ENCODE measurements around the gene PRDM13.

The PRDM13 gene

GRCh38 chr6:99605074-99605734 lies 1.4 kb upstream of the PRDM13 start:
- Histone ChIP-seq H3K9ac (ENCODE audit: low read length) (no peak overlapping the region), H3K4ac (ENCODE audit: low read depth, low read length) (no peak overlapping the region), H3K4me1 (ENCODE audit: control insufficient read depth in 1 of 2, insufficient read depth in 2 of 2, low read length in 2 of 2) (peaks cover 0 to 7% of the 10 kb centered on the region in 2 experiments), H3K9me3 (ENCODE audit: insufficient read depth, low read depth, low read length) (peaks cover 8% of the 10 kb centered on the region), H3K4me2 (ENCODE audit: low read length) (no peak overlapping the region), H3K36me3 (ENCODE audit: control insufficient read depth in 1 of 2, insufficient read depth in 2 of 2, low read length in 2 of 2) (no peaks in the 10 kb centered on the region), H4K8ac (ENCODE audit: low read depth, low read length) (no peak overlapping the region), H3K14ac (ENCODE audit: low read length) (no peak overlapping the region), H2AFZ (ENCODE audit: insufficient read depth, low read length, poor library complexity) (no peak overlapping the region), H3K23ac (ENCODE audit: low read length) (no peak overlapping the region), H2AK5ac (ENCODE audit: low read length) (no peak overlapping the region), H2BK120ac (ENCODE audit: insufficient read depth, low read length, poor library complexity) (no peak overlapping the region), H3K27ac (ENCODE audit: low read depth, low read length) (no peak overlapping the region), H3K4me3 (ENCODE audit: low read depth, low read length) (no peak overlapping the region), H4K12ac (ENCODE audit: low read depth, low read length) (no peak overlapping the region), H2BK5ac (ENCODE audit: low read depth, low read length, poor library complexity) (no peak overlapping the region), H3K18ac (ENCODE audit: low read length) (no peak overlapping the region), H3K79me1 (ENCODE audit: low read length) (no peaks in the 10 kb centered on the region), H4K91ac (ENCODE audit: low read depth, low read length) (no peak overlapping the region), H3K27me3 (ENCODE audit: insufficient read depth, low read length) (peaks cover 86% of the 10 kb centered on the region), H3K79me2 (ENCODE audit: control insufficient read depth, insufficient read depth, low read length, poor library complexity) (no peaks in the 10 kb centered on the region), H2BK12ac (ENCODE audit: low read length) (no peak overlapping the region)
- no peak for DNase-seq
- WGBS (ENCODE audit: extremely low coverage, insufficient coverage, insufficient read length), result no CpG with 5 or more reads among the region's 20 CpGs

GRCh38 chr6:99605911-99606655 lies 550 bp upstream of the PRDM13 start:
- H4K8ac ChIP-seq (ENCODE audit: low read depth, low read length), result no peak overlapping the region
- H2BK5ac ChIP-seq (ENCODE audit: low read depth, low read length, poor library complexity), result no peak overlapping the region
- no peak overlapping the region for H2BK12ac ChIP-seq (ENCODE audit: low read length)
- H3K14ac ChIP-seq (ENCODE audit: low read length), result no peak overlapping the region
- H3K18ac ChIP-seq (ENCODE audit: low read length), result no peak overlapping the region
- no peak overlapping the region for H3K4ac ChIP-seq (ENCODE audit: low read depth, low read length)
- no CpG with 5 or more reads among the region's 16 CpGs for WGBS (ENCODE audit: extremely low coverage, insufficient coverage, insufficient read length)
- no peaks in the 10 kb centered on the region for H3K79me1 ChIP-seq (ENCODE audit: low read length)
- H2AFZ ChIP-seq (ENCODE audit: insufficient read depth, low read length, poor library complexity), result no peak overlapping the region
- H2AK5ac ChIP-seq (ENCODE audit: low read length), result no peak overlapping the region
- H3K4me1 ChIP-seq (ENCODE audit: control insufficient read depth in 1 of 2, insufficient read depth in 2 of 2, low read length in 2 of 2), result peaks cover 0 to 7% of the 10 kb centered on the region in 2 experiments
- H3K4me3 ChIP-seq (ENCODE audit: low read depth, low read length), result no peak overlapping the region
- no peak overlapping the region for H3K4me2 ChIP-seq (ENCODE audit: low read length)
- no peaks in the 10 kb centered on the region for H3K36me3 ChIP-seq (ENCODE audit: control insufficient read depth in 1 of 2, insufficient read depth in 2 of 2, low read length in 2 of 2)
- H3K27me3 ChIP-seq (ENCODE audit: insufficient read depth, low read length), result peaks cover 85% of the 10 kb centered on the region
- H3K27ac ChIP-seq (ENCODE audit: low read depth, low read length), result no peak overlapping the region
- H3K9me3 ChIP-seq (ENCODE audit: insufficient read depth, low read depth, low read length), result peaks cover 8% of the 10 kb centered on the region
- no peak overlapping the region for H4K91ac ChIP-seq (ENCODE audit: low read depth, low read length)
- no peak overlapping the region for H4K12ac ChIP-seq (ENCODE audit: low read depth, low read length)
- no peak overlapping the region for H3K23ac ChIP-seq (ENCODE audit: low read length)
- no peaks in the 10 kb centered on the region for H3K79me2 ChIP-seq (ENCODE audit: control insufficient read depth, insufficient read depth, low read length, poor library complexity)
- no peak overlapping the region for H2BK120ac ChIP-seq (ENCODE audit: insufficient read depth, low read length, poor library complexity)
- DNase-seq, result no peak
- no peak overlapping the region for H3K9ac ChIP-seq (ENCODE audit: low read length)

DNA sequence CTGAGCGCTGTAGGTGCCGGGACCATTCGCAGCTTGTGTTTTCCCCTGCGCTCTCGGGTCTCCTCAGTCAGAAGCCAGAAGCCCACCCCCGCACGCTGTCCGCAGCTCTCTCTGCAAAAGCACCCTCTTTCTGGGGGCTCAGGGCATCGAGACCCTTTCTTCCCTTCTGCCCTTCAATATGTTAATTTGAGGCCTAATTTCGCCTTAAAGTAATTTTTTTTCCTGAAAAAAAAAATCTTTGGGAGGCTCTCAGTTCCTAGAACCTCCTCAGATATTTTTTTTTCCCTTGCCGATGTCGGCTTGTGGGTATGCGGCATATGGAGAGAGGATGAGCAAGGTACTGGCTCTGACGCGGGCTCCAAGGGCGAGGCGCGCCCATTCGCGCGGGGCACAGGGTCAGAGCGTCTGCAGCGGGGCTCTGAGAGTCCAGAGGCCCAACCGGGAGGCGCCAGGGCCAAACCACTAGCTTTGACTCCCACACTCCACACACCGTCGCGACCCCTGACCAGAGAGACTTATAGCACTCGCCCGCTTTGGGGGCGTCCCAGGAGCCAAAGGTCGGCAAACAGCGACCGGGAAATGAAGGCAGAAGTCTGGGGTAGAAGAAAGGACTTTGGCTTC lies 893 bp downstream of the PRDM13 start:
- H3K9ac ChIP-seq (ENCODE audit: low read length), result no peak overlapping the region
- no peaks in the 10 kb centered on the region for H3K79me2 ChIP-seq (ENCODE audit: control insufficient read depth, insufficient read depth, low read length, poor library complexity)
- H3K23ac ChIP-seq (ENCODE audit: low read length), result no peak overlapping the region
- H3K9me3 ChIP-seq (ENCODE audit: insufficient read depth, low read depth, low read length), result peaks cover 7% of the 10 kb centered on the region
- no peaks in the 10 kb centered on the region for H3K36me3 ChIP-seq (ENCODE audit: control insufficient read depth in 1 of 2, insufficient read depth in 2 of 2, low read length in 2 of 2)
- H2BK12ac ChIP-seq (ENCODE audit: low read length), result no peak overlapping the region
- H4K8ac ChIP-seq (ENCODE audit: low read depth, low read length), result no peak overlapping the region
- peaks cover 0 to 7% of the 10 kb centered on the region in 2 experiments for H3K4me1 ChIP-seq (ENCODE audit: control insufficient read depth in 1 of 2, insufficient read depth in 2 of 2, low read length in 2 of 2)
- H2BK5ac ChIP-seq (ENCODE audit: low read depth, low read length, poor library complexity), result no peak overlapping the region
- H3K4me3 ChIP-seq (ENCODE audit: low read depth, low read length), result no peak overlapping the region
- H2AFZ ChIP-seq (ENCODE audit: insufficient read depth, low read length, poor library complexity), result no peak overlapping the region
- H3K4me2 ChIP-seq (ENCODE audit: low read length), result no peak overlapping the region
- no peak for DNase-seq
- H3K4ac ChIP-seq (ENCODE audit: low read depth, low read length), result no peak overlapping the region
- H3K14ac ChIP-seq (ENCODE audit: low read length), result no peak overlapping the region
- H2AK5ac ChIP-seq (ENCODE audit: low read length), result no peak overlapping the region
- H3K27me3 ChIP-seq (ENCODE audit: insufficient read depth, low read length), result peaks cover 82% of the 10 kb centered on the region
- H2BK120ac ChIP-seq (ENCODE audit: insufficient read depth, low read length, poor library complexity), result no peak overlapping the region
- no peaks in the 10 kb centered on the region for H3K79me1 ChIP-seq (ENCODE audit: low read length)
- H4K12ac ChIP-seq (ENCODE audit: low read depth, low read length), result no peak overlapping the region
- no peak overlapping the region for H4K91ac ChIP-seq (ENCODE audit: low read depth, low read length)
- no peak overlapping the region for H3K27ac ChIP-seq (ENCODE audit: low read depth, low read length)
- WGBS (ENCODE audit: extremely low coverage, insufficient coverage, insufficient read length), result no CpG with 5 or more reads among the region's 34 CpGs
- no peak overlapping the region for H3K18ac ChIP-seq (ENCODE audit: low read length)

DNA sequence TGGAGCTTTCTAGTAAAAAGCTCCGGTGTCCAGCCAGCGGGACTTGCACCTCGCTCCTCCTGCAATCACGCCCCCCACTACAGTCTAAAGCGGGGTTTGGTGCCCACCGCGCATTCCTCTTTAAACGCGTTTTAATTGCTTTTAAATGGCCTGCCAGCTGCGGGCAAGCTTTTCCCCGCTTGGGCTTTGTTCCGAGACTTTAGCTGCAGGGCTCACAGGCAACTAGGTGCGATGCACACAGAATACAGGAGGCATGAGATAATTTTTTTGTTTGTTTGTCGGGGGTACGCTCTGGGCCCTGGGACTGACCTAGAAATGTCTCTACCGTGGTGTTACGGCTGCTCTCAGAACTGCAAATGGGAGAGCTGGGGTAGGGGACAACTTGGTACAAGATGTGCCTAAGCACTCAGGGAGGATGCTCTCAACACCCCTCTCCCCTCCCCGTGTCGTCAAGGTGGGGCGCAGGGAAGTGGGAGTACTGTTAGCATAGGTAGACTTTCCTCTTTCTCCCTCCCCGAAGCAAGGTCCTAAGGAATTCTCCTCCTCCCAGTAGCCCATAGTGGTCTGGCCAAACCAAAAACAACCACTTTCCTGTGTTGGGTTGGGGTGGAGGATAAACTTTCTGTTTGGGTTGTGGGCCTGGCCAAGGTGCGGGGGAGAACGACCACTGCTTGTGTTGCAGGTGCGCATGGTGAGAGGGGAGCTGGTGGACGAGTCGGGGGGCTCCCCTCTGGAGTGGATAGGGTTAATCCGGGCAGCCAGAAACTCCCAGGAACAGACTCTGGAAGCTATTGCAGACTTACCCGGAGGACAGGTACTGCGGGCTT lies 1.6 kb downstream of the PRDM13 start:
- no peaks in the 10 kb centered on the region for H3K79me2 ChIP-seq (ENCODE audit: control insufficient read depth, insufficient read depth, low read length, poor library complexity)
- no peak overlapping the region for H3K4me2 ChIP-seq (ENCODE audit: low read length)
- no peak overlapping the region for H2AK5ac ChIP-seq (ENCODE audit: low read length)
- H4K8ac ChIP-seq (ENCODE audit: low read depth, low read length), result no peak overlapping the region
- no peak overlapping the region for H3K18ac ChIP-seq (ENCODE audit: low read length)
- H3K23ac ChIP-seq (ENCODE audit: low read length), result no peak overlapping the region
- H3K4me1 ChIP-seq (ENCODE audit: control insufficient read depth in 1 of 2, insufficient read depth in 2 of 2, low read length in 2 of 2), result peaks cover 5 to 12% of the 10 kb centered on the region in 2 experiments
- no peak overlapping the region for H3K4ac ChIP-seq (ENCODE audit: low read depth, low read length)
- no peak for DNase-seq
- no peak overlapping the region for H3K27ac ChIP-seq (ENCODE audit: low read depth, low read length)
- no peak overlapping the region for H4K12ac ChIP-seq (ENCODE audit: low read depth, low read length)
- H2BK12ac ChIP-seq (ENCODE audit: low read length), result no peak overlapping the region
- WGBS (ENCODE audit: extremely low coverage, insufficient coverage, insufficient read length), result no CpG with 5 or more reads among the region's 29 CpGs
- H3K79me1 ChIP-seq (ENCODE audit: low read length), result no peaks in the 10 kb centered on the region
- no peak overlapping the region for H2AFZ ChIP-seq (ENCODE audit: insufficient read depth, low read length, poor library complexity)
- peaks cover 82% of the 10 kb centered on the region for H3K27me3 ChIP-seq (ENCODE audit: insufficient read depth, low read length)
- no peak overlapping the region for H4K91ac ChIP-seq (ENCODE audit: low read depth, low read length)
- no peak overlapping the region for H2BK120ac ChIP-seq (ENCODE audit: insufficient read depth, low read length, poor library complexity)
- H2BK5ac ChIP-seq (ENCODE audit: low read depth, low read length, poor library complexity), result no peak overlapping the region
- peaks cover 13% of the 10 kb centered on the region for H3K9me3 ChIP-seq (ENCODE audit: insufficient read depth, low read depth, low read length)
- no peak overlapping the region for H3K9ac ChIP-seq (ENCODE audit: low read length)
- no peaks in the 10 kb centered on the region for H3K36me3 ChIP-seq (ENCODE audit: control insufficient read depth in 1 of 2, insufficient read depth in 2 of 2, low read length in 2 of 2)
- no peak overlapping the region for H3K14ac ChIP-seq (ENCODE audit: low read length)
- H3K4me3 ChIP-seq (ENCODE audit: low read depth, low read length), result no peak overlapping the region

Measured in trophoblast cell (in vitro differentiated cells and primary cell).